Measurements from ENCODE around the gene EPC1.
"Not testable (repeated sequence)": the region's sequence is repeated elsewhere in the genome, so short reads cannot be mapped to it uniquely, and the experiment has no call there.

Gene EPC1

GRCh38 chr10:32240471-32240870 lies 106.5 kb downstream of the EPC1 start:
- no peak for DNase-seq (ENCODE audit: insufficient read length, low spot score)
- no peak for FAIRE-seq

GRCh38 chr10:32239769-32240168 lies 107.2 kb downstream of the EPC1 start:
- DNase-seq (ENCODE audit: insufficient read length, low spot score), result no peak

DNA sequence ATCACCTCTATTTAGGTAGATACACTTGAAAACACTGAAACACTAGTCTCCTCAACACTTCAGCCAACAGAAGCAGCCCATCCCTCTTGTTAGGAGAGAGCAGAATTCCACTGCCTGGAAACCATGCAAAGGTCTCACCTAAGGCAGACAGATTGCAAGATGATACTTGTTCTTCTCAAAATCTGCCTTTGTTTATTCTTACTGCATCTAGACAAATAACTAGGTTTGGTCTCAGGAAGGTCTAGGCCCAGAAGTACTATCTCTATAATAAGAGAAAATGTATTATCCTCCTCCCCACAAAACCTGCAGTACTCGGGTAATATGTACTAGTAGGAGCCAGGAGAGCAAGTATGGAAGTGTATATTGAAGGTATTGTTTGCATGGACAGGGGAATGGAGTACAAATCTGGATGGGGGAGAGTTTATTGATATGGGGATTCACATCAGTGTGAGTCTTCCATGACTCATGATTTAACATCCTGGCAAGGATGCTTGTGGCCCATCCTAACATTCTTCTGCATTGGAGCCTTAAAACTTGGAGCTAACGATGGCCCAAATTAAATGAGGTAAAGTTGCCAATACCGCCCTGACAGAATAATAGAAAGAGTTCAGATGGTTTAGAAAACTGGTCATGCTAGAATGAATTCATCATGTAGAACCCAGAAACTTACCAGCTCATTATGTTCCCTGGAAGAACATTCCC lies 109.2 kb downstream of the EPC1 start:
- DNase-seq (ENCODE audit: insufficient read length, low spot score) (no peak), FAIRE-seq (no peak)

More at GRCh38 chr10:32239769-32240168, 107.2 kb downstream of the EPC1 start:
- no peak for FAIRE-seq

- DNase-seq (ENCODE audit: insufficient read length, low spot score), result no peak
- no peak for FAIRE-seq
These were observed 112.5 kb downstream of the EPC1 start for GRCh38 chr10:32234471-32234870.

DNA sequence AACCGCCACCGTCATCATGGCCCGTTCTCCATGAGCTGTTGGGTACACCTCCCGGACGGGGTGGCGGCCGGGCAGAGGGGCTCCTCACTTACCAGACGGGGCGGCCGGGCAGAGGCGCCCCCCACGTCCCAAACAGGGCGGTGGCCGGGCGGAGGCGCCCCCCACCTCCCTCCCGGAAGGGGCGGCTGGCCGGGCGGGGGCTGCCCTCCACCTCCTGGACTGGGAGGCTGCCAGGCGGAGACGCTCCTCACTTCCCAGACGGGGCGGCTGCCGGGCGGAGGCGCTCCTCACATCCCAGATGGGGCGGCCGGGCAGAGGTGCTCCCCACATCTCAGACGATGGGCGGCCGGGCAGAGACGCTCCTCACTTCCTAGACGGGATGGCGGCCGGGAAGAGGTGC lies 113.6 kb downstream of the EPC1 start:
- not testable (repeated sequence) for FAIRE-seq; DNase-seq (ENCODE audit: insufficient read length, low spot score)

- no peak for DNase-seq (ENCODE audit: insufficient read length, low spot score)
- no peak for FAIRE-seq
These were observed 114.6 kb downstream of the EPC1 start for GRCh38 chr10:32232378-32232777.

GRCh38 chr10:32229788-32230187 lies 117.2 kb downstream of the EPC1 start:
- FAIRE-seq; DNase-seq (ENCODE audit: insufficient read length, low spot score): not testable (repeated sequence)

DNA sequence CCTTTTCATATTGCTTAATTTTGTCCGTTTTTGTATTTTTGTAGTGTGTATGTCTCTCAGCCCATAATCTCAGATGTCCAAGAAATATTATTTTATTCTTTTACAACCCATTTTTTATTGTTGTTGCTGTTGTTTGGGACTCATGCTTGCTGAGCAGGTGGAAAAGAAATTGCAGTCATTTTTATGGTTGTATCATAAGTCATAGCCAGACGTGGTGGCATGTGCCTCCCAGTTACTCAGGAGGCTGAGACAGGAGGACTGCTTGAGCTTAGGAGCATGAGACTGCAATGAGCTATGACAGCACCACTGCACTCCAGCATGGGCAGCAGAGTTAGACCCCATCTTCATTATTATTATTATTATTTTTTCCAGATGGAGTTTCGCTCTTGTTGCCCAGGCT lies 117.8 kb downstream of the EPC1 start:
- FAIRE-seq (no peak), DNase-seq (ENCODE audit: insufficient read length, low spot score) (no peak)

- DNase-seq (ENCODE audit: insufficient read length, low spot score) (no peak), FAIRE-seq (no peak)
These were observed 119.2 kb downstream of the EPC1 start for GRCh38 chr10:32227802-32228201.

GRCh38 chr10:32226624-32227023 lies 120.3 kb downstream of the EPC1 start:
- FAIRE-seq, result no peak
- DNase-seq (ENCODE audit: insufficient read length, low spot score), result no peak

GRCh38 chr10:32225976-32226375 lies 121.0 kb downstream of the EPC1 start:
- FAIRE-seq (no peak), DNase-seq (ENCODE audit: insufficient read length, low spot score) (no peak)

DNA sequence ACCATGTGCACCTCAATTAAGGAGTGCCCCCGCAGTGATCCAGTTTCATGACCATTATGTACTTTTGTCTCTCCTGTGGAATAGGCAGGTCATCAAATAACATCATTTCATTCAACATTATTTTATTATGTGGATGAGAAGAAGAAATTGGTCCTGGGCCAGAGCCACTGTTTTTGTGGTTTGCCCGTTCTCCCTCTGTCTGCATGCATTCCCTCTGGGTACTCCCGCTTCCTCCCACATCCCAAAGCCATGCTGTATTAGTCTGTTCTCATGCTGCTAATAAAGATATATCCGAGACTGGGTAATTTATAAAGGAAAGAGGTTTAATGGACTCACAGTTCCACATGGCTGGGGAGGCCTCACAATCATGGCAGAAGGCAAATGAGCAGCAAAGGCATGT lies 124.6 kb downstream of the EPC1 start:
- not testable (repeated sequence) for DNase-seq (ENCODE audit: insufficient read length, low spot score); FAIRE-seq

DNA sequence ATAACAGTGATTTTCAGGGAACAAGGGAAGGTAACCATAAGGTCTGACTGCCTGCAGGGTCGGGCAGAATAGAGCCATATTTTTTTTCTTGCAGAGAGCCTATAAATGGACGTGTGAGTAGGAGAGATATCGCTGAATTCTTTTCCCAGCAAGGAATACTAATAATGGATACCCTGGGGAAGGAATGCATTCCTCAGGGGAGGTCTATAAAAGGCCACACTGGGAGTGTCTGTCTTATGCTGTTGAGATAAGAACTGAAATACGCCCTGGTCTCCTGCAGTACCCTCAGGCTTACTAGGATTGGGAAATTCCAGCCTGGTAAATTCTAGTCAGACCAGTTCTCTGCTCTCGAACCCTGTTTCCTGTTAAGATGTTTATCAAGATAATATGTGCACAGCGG lies 127.8 kb downstream of the EPC1 start:
- not testable (repeated sequence) for FAIRE-seq; DNase-seq (ENCODE audit: insufficient read length, low spot score)

DNA sequence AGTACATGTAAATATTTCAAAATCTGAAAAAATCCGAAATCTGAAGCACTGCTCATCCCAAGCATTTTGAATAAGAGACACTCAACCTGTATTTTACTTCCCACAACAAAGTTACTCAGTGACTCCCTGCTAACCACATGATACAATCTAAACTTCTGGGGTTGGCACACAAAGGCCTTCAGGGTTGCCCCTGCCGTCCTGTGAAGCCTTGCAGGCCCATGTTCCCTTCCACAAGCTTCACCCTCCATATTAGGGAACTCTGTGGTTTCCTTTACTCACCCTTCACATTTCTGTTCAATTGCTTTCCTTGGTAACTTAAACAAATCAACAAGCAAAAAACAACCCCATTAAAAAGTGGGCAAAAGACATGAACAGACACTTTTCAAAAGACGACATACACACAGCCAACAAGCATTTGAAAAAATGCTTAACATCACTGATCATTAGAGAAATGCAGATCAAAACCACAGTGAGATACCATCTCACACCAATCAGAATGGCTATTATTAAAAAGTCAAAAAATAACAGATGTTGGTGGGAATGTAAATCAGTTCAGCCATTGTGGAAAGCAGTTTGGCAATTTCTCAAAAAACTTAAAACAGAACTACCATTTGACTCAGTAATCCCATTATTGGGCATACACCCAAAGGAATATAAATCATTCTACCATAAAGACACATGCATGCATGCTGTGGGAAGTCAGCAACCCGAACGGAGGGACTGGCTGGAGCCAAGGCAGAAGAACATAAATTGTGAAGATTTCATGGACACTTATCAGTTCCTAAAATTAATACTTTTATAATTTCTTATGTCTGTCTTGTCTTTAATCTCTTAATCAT lies 128.5 kb downstream of the EPC1 start:
- FAIRE-seq; DNase-seq (ENCODE audit: insufficient read length, low spot score): not testable (repeated sequence)

Measured in GM19239 (cell line).